Rectal smooth muscle tissue (tissue), 1 donor: Measurements from ENCODE around the gene SNRPD2.
A peak's percentile ranks its signal among the peaks of the same experiment; 100 is the strongest.

Experiments used
- H3K27ac ChIP-seq: one replicate; pipeline ENCODE4 v1.7.0; 2013; ENCODE audit warnings: low read depth, low read length, inconsistent platforms
- H3K27me3 ChIP-seq: one replicate; pipeline ENCODE4 v1.7.0; 2013; ENCODE audit warnings: low read length; ENCODE audit not compliant: control insufficient read depth, insufficient read depth
- H3K36me3 ChIP-seq: one replicate; pipeline ENCODE4 v1.7.0; 2013; ENCODE audit warnings: low read length; ENCODE audit not compliant: control insufficient read depth, insufficient read depth
- H3K4me1 ChIP-seq: one replicate; pipeline ENCODE4 v1.7.0; 2013; ENCODE audit warnings: low read length; ENCODE audit not compliant: control insufficient read depth, insufficient read depth
- H3K4me3 ChIP-seq: one replicate; pipeline ENCODE4 v1.7.0; 2013; ENCODE audit warnings: low read length
- H3K9ac ChIP-seq: one replicate; pipeline ENCODE4 v1.7.0; 2013; ENCODE audit warnings: low read length

The SNRPD2 gene

GRCh38 chr19:45715139-45715538 is 23.4 kb upstream of the SNRPD2 start:
- Histone ChIP-seq H3K9ac (no peak overlapping the region), H3K27me3 (no peaks in the 10 kb centered on the region), H3K27ac (no peak overlapping the region), H3K4me1 (peaks cover 7% of the 10 kb centered on the region), H3K4me3 (no peak overlapping the region), H3K36me3 (peaks cover 2% of the 10 kb centered on the region)

DNA sequence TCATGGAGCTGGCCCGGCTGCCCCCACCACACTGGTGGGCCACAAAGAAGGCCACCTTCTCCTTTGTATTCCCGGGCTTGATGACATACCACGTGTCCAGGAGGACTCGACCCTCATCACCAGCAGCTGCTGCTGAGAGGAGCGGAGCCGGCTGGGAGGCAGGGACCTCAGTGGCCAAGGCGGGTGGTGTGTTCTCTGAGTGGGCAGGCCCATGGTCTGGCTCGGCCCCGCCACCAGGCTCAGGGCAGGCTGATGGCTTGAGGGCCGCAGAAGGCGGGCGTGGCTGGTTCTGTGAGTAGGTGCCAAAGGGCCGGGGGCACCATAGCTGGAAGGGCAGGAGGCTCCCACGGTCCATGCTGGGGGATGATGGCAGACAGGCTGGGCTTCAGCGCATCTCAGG is 21.4 kb upstream of the SNRPD2 start:
- Histone ChIP-seq H3K36me3 (peaks cover 2% of the 10 kb centered on the region), H3K27me3 (no peaks in the 10 kb centered on the region), H3K27ac (no peak overlapping the region), H3K4me3 (no peak overlapping the region), H3K9ac (no peak overlapping the region), H3K4me1 (peaks cover 4% of the 10 kb centered on the region)

DNA sequence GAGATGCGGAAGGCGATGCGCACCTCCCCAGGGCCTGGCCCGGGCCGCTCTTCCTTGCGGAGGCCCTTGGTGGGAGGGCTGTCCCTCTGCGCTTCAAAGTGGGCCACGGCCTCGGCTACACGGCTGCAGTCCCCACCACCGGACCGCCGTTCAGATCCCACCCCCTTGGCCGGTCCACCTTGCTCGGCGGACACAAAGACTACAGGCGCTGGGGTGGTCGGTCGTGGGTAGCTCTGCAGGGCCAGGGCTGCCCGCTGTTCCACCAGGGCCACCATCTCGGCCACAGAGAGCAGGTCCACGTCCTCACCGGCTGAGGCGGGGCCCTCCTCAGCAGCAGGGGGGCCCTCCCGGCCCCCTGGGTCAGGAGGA is 20.9 kb upstream of the SNRPD2 start:
- no peak overlapping the region for H3K4me3 ChIP-seq
- H3K9ac ChIP-seq, result no peak overlapping the region
- H3K4me1 ChIP-seq, result no peaks in the 10 kb centered on the region
- peaks cover 2% of the 10 kb centered on the region for H3K36me3 ChIP-seq
- no peaks in the 10 kb centered on the region for H3K27me3 ChIP-seq
- H3K27ac ChIP-seq, result no peak overlapping the region

DNA sequence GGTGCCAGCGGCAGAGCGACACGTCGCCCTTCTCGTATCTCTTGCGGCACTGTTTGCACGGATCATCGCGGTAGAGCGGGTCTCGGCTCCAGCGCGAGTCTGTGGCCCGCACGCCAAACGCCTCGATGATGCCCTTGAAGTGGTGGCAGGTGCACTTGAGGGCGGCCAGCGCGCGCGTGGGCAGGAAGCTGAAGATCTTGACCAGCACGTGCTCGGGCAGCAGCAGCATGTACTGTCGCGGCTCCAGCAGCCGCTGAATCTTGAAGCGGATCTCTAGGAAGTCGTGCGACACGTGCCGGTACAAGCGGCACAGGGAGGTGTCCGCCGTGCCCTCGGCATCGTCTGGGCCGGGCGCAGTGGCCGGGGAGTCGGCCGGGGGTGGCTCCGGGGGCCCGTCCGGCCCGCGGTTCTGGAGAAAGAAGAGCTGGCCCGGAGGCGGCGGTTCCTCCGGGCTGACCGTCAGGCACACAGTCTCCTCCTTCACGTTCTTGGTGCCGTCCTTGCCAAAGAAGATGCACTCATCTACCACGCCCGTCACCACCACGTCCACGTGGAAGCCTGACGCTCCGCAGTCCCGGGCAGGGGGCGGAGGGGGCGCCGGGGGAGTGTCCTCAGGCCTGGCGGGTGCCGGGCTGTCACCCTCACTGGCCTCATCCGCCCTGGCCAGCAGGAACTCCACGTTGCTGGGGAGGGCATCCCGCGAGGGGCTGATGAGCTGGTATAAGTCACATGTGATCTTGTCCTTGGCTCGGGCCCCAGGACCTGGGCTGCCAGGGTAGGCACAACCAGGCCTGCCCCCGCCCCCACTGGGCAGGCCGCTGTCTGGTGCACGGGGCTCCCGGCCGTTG is 20.3 kb upstream of the SNRPD2 start:
- Histone ChIP-seq H3K4me1 (no peaks in the 10 kb centered on the region), H3K4me3 (no peak overlapping the region), H3K27me3 (no peaks in the 10 kb centered on the region), H3K36me3 (peaks cover 2% of the 10 kb centered on the region), H3K9ac (no peak overlapping the region), H3K27ac (no peak overlapping the region)

- no peak overlapping the region for H3K9ac ChIP-seq
- H3K27me3 ChIP-seq, result no peaks in the 10 kb centered on the region
- no peak overlapping the region for H3K27ac ChIP-seq
- H3K4me3 ChIP-seq, result no peak overlapping the region
- peaks cover 2% of the 10 kb centered on the region for H3K36me3 ChIP-seq
- H3K4me1 ChIP-seq, result no peaks in the 10 kb centered on the region
These were observed 18.8 kb upstream of the SNRPD2 start for GRCh38 chr19:45710356-45711130.

- H3K4me1 ChIP-seq, result no peaks in the 10 kb centered on the region
- H3K4me3 ChIP-seq, result no peak overlapping the region
- no peak overlapping the region for H3K27ac ChIP-seq
- H3K9ac ChIP-seq, result no peak overlapping the region
- H3K27me3 ChIP-seq, result no peaks in the 10 kb centered on the region
- H3K36me3 ChIP-seq, result no peaks in the 10 kb centered on the region
These were observed 14.1 kb upstream of the SNRPD2 start for GRCh38 chr19:45705710-45706415.

DNA sequence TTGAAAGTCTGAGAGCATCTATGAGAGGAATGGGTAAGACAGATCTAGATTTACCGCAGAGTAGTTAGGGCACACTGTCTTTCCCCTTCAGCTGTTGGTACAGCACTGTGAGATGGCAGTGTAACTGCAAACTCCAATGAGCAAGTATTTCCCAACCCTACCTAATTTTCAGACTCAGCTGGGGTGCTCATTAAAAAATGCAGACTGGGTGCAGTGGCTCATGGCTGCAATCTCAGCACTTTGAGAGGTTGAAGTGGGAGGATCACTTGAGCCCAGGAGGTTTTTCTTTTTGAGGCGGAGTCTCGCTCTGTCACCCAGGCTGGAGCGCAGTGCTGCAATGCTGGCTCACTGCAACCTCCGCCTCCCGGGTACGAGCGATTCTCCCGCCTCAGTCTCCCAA is 13.4 kb upstream of the SNRPD2 start:
- no peak overlapping the region for H3K9ac ChIP-seq

DNA sequence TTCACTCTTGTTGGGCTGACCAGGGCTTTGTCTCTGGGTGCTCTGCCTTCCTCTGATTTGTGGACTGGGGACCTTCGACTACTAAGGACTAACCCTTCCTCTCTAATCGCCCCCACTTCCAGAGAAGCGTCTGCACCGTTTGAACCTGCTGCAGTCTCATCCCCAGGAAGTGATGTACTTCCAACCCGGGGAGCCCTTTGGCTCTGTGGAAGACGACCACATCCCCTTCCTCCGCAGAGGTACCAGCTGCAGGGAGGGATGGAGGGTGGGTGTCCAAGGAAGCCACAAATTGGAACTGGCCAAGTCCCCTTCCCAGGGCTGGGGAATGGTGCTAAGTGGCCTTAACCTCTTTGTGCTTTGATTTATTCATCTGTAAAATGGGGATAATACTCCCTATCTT is 9.9 kb upstream of the SNRPD2 start:
- no peak overlapping the region for H3K27ac ChIP-seq
- no peaks in the 10 kb centered on the region for H3K27me3 ChIP-seq
- H3K4me3 ChIP-seq, result no peak overlapping the region
- no peaks in the 10 kb centered on the region for H3K36me3 ChIP-seq
- no peak overlapping the region for H3K9ac ChIP-seq
- no peaks in the 10 kb centered on the region for H3K4me1 ChIP-seq

More for the DNA sequence above, 13.4 kb upstream of the SNRPD2 start:
- H3K36me3 ChIP-seq, result no peaks in the 10 kb centered on the region
- H3K4me1 ChIP-seq, result no peaks in the 10 kb centered on the region
- H3K4me3 ChIP-seq, result no peak overlapping the region
- H3K27me3 ChIP-seq, result no peaks in the 10 kb centered on the region
- no peak overlapping the region for H3K27ac ChIP-seq

- Histone ChIP-seq H3K27me3 (no peaks in the 10 kb centered on the region), H3K36me3 (peaks cover 3% of the 10 kb centered on the region), H3K9ac (peak overlapping the region; percentile 59), H3K4me3 (peak overlapping the region; percentile 94), H3K27ac (peak overlapping the region; percentile 88), H3K4me1 (peaks cover 4% of the 10 kb centered on the region)
These were observed 1.5 kb upstream of the SNRPD2 start for GRCh38 chr19:45693106-45693788.

DNA sequence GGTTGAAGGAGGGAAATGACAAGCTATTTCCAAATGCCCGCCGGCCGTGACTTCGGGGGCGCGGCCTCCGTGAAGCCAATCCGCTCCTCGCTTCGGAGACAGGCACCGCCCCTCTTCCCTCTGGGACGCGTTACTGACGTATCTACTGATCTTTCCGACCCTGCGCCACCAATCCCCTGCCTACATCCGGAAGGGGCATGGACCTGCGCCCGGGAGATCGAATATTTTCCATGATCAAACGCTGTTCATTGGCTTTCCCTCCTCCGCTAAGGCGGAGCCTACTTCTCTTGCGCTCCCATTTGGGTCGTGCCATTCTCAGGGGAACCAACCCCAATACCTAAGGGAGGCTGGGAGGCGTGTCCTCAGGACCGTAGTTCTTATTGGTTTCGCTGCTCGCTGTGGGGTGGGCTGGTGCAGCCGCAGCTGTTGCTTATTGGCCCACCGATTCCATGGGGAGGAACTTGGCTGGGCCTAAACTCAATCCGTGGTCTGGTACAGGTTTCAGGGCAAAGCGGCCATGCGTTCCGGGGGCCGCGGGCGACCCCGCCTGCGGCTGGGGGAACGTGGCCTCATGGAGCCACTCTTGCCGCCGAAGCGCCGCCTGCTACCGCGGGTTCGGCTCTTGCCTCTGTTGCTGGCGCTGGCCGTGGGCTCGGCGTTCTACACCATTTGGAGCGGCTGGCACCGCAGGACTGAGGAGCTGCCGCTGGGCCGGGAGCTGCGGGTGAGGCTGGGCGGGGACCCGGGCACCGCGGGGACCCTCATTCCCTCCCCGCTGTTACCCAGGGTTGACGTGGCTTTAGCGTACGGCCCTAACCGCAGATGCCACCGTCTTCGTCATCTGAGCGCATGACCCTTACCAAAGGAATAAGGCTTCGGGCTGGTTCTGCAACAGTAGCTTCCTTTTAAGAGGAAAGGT is 693 bp upstream of the SNRPD2 start, which contains the start of gene QPCTL:
QPCTL (plus strand) TSS at position 480 of the 919 bp plus-strand sequence; CDS start at position 518, 38 bp downstream.
- Histone ChIP-seq H3K27ac (peak within 1 kb of the TSS; percentile 88), H3K4me1 (peaks cover 4% of the 10 kb centered on the region), H3K27me3 (no peaks in the 10 kb centered on the region), H3K4me3 (peak within 1 kb of the TSS; percentile 94), H3K9ac (peak within 1 kb of the TSS; percentile 59), H3K36me3 (peaks cover 10% of the 10 kb centered on the region)

DNA sequence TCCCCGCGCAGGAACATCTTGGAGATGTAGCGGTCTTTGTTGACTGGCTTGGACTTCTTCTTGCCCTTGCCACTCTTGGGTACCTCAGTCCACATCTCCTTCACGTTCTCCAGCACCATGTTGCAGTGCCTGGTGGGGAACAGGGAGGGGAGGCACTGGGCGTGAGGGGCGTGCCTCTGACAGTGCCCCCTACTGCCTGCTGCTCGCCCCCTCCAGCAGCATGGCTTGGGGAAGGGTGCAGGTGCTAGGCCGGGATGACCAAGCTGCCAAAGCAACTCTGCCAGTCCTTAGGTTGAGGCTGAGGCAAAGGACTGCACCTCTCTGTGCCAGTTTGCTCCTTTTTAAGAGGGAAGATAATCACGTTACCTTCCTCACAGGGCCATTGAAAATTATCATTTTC is 4.2 kb downstream of the SNRPD2 start:
- no peak overlapping the region for H3K4me3 ChIP-seq
- H3K36me3 ChIP-seq, result peaks cover 18% of the 10 kb centered on the region

More for the DNA sequence above, 4.2 kb downstream of the SNRPD2 start:
- peaks cover 4% of the 10 kb centered on the region for H3K4me1 ChIP-seq
- no peak overlapping the region for H3K9ac ChIP-seq
- H3K27ac ChIP-seq, result no peak overlapping the region
- no peaks in the 10 kb centered on the region for H3K27me3 ChIP-seq
